ENCODE data around the gene RAB18. TPM values are rescaled to one million over a fixed set of nuclear protein-coding genes. Genes with fewer than 3 reads are reported as not detected.
"Not testable (repeated sequence)": the region's sequence is repeated elsewhere in the genome, so short reads cannot be mapped to it uniquely, and the experiment has no call there.

RAB18 gene
- polyA plus RNA-seq (2013, experiment 1 of 4): 62.3 TPM
- polyA plus RNA-seq (2013, experiment 2 of 4): 65.1 TPM
- 40.7 TPM for polyA plus RNA-seq (2013, experiment 3 of 4)
- 44.8 TPM for polyA plus RNA-seq (2013, experiment 4 of 4)

GRCh38 chr10:27504007-27504807 is at the start of gene RAB18:
Gene RAB18, plus strand, starts transcription at chr10:27504304. Its CDS starts 66 bp downstream, at chr10:27504370.
- Histone ChIP-seq H3K9me3 (ENCODE audit: control insufficient read depth, low read length) (no peaks in the 10 kb centered on the region), H3K4me3 (ENCODE audit: insufficient read depth, low read depth, low read length) (peak within 1 kb of the TSS; percentile 70), H3K36me3 (ENCODE audit: control insufficient read depth, insufficient read depth, low read length) (no peaks in the 10 kb centered on the region), H3K4me1 (ENCODE audit: control insufficient read depth, insufficient read depth, low read length) (peaks cover 4% of the 10 kb centered on the region), H3K27me3 (ENCODE audit: control insufficient read depth, insufficient read depth, low read length, poor library complexity, severe bottlenecking) (no peaks in the 10 kb centered on the region), H3K27ac (ENCODE audit: insufficient read depth, low read depth, low read length, poor library complexity, severe bottlenecking) (no peak within 1 kb of the TSS)
- 0 to 1% methylated on average over 71 of the region's 71 CpGs for WGBS, 2 experiments

- Histone ChIP-seq H3K4me1 (ENCODE audit: control insufficient read depth, insufficient read depth, low read length) (no peaks in the 10 kb centered on the region), H3K27ac (ENCODE audit: insufficient read depth, low read depth, low read length, poor library complexity, severe bottlenecking) (no peak overlapping the region), H3K27me3 (ENCODE audit: control insufficient read depth, insufficient read depth, low read length, poor library complexity, severe bottlenecking) (no peaks in the 10 kb centered on the region), H3K9me3 (ENCODE audit: control insufficient read depth, low read length) (no peaks in the 10 kb centered on the region), H3K4me3 (ENCODE audit: insufficient read depth, low read depth, low read length) (no peak overlapping the region), H3K36me3 (ENCODE audit: control insufficient read depth, insufficient read depth, low read length) (no peaks in the 10 kb centered on the region)
- 92 to 100% methylated on average over 1 to 3 of the region's 3 CpGs for WGBS, 2 experiments
Observed at GRCh38 chr10:27454837-27455236, 49.3 kb upstream of the RAB18 start.

GRCh38 chr10:27457261-27457945 is 46.7 kb upstream of the RAB18 start:
- Histone ChIP-seq H3K9me3 (ENCODE audit: control insufficient read depth, low read length) (no peaks in the 10 kb centered on the region), H3K4me3 (ENCODE audit: insufficient read depth, low read depth, low read length) (no peak overlapping the region), H3K4me1 (ENCODE audit: control insufficient read depth, insufficient read depth, low read length) (no peaks in the 10 kb centered on the region), H3K27ac (ENCODE audit: insufficient read depth, low read depth, low read length, poor library complexity, severe bottlenecking) (no peak overlapping the region), H3K27me3 (ENCODE audit: control insufficient read depth, insufficient read depth, low read length, poor library complexity, severe bottlenecking) (no peaks in the 10 kb centered on the region), H3K36me3 (ENCODE audit: control insufficient read depth, insufficient read depth, low read length) (no peaks in the 10 kb centered on the region)
- WGBS, 2 experiments: 75 to 81% methylated on average over 1 to 3 of the region's 3 CpGs

DNA sequence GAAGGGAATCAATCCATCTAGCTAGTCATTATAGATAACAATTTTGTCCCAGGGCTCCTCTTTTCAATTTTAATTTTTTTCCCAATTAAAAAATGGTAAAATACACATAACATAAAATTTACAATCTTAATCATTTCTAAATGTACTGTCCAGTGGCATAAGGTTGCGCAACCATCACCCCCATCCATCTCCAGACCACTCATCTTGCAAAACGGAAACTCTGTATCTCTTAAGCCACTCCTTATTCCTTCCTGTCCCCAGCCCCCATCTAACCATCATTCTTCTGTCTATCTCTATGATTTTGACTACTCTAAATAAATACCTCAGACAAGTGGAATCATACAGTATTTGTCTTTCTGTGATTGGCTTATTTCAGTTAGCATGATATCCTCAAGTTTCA is 46.1 kb upstream of the RAB18 start:
- 55 to 74% methylated on average over 2 of the region's 2 CpGs for WGBS, 2 experiments
- H3K4me3 ChIP-seq (ENCODE audit: insufficient read depth, low read depth, low read length): no peak overlapping the region
- H3K27ac ChIP-seq (ENCODE audit: insufficient read depth, low read depth, low read length, poor library complexity, severe bottlenecking): no peak overlapping the region
- H3K4me1 ChIP-seq (ENCODE audit: control insufficient read depth, insufficient read depth, low read length): no peaks in the 10 kb centered on the region
- no peaks in the 10 kb centered on the region for H3K36me3 ChIP-seq (ENCODE audit: control insufficient read depth, insufficient read depth, low read length)
- no peaks in the 10 kb centered on the region for H3K27me3 ChIP-seq (ENCODE audit: control insufficient read depth, insufficient read depth, low read length, poor library complexity, severe bottlenecking)
- no peaks in the 10 kb centered on the region for H3K9me3 ChIP-seq (ENCODE audit: control insufficient read depth, low read length)

DNA sequence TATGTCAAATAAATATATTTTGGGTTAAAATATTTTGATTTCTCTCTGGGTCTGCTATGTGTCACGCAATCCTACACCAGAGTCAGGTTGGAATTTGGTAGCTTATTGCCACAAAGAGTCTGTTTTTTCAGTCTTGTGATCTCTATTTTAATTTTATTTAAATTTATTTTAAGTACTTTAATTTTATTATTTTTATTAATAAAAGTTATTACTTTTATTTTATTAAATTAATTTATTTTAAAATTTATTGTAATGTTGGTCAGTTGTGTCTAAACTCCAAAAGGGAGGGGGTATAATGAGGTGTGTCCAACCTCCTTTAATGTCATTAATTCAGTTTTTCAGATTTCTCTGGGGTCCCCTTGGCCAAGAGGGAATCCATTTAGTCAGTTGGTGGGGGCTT is 42.8 kb upstream of the RAB18 start:
- no peak overlapping the region for H3K27ac ChIP-seq (ENCODE audit: insufficient read depth, low read depth, low read length, poor library complexity, severe bottlenecking)
- no peaks in the 10 kb centered on the region for H3K9me3 ChIP-seq (ENCODE audit: control insufficient read depth, low read length)
- no peak overlapping the region for H3K4me3 ChIP-seq (ENCODE audit: insufficient read depth, low read depth, low read length)
- no peaks in the 10 kb centered on the region for H3K27me3 ChIP-seq (ENCODE audit: control insufficient read depth, insufficient read depth, low read length, poor library complexity, severe bottlenecking)
- no peaks in the 10 kb centered on the region for H3K36me3 ChIP-seq (ENCODE audit: control insufficient read depth, insufficient read depth, low read length)
- no peaks in the 10 kb centered on the region for H3K4me1 ChIP-seq (ENCODE audit: control insufficient read depth, insufficient read depth, low read length)
- WGBS, 2 experiments: 100% methylated on average over 1 of the region's 1 CpG; no CpG with 5 or more reads in 1 of the 2 experiments

DNA sequence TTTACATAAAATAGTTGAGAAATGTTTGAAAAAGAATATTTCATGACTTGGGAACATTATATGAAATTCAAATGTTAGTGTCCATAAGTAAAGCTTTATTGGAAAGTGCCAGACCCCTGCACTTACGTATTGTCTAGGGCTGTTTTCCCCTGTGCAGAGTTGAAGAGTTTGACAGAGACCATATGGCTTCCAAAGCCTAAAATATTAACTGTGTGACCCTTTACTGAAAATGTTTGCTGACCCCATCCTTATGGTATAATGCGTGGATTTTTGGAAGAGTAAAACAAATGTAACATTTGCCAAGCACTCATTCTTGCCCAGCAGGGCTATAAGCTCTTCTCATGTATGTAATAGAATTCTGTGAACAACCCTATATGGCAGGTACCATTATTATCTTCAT is 40.1 kb upstream of the RAB18 start:
- H3K36me3 ChIP-seq (ENCODE audit: control insufficient read depth, insufficient read depth, low read length): no peaks in the 10 kb centered on the region
- no peak overlapping the region for H3K27ac ChIP-seq (ENCODE audit: insufficient read depth, low read depth, low read length, poor library complexity, severe bottlenecking)
- no peak overlapping the region for H3K4me3 ChIP-seq (ENCODE audit: insufficient read depth, low read depth, low read length)
- no peaks in the 10 kb centered on the region for H3K9me3 ChIP-seq (ENCODE audit: control insufficient read depth, low read length)
- H3K27me3 ChIP-seq (ENCODE audit: control insufficient read depth, insufficient read depth, low read length, poor library complexity, severe bottlenecking): no peaks in the 10 kb centered on the region
- no peaks in the 10 kb centered on the region for H3K4me1 ChIP-seq (ENCODE audit: control insufficient read depth, insufficient read depth, low read length)
- WGBS, 2 experiments: 74 to 79% methylated on average over 2 of the region's 2 CpGs

DNA sequence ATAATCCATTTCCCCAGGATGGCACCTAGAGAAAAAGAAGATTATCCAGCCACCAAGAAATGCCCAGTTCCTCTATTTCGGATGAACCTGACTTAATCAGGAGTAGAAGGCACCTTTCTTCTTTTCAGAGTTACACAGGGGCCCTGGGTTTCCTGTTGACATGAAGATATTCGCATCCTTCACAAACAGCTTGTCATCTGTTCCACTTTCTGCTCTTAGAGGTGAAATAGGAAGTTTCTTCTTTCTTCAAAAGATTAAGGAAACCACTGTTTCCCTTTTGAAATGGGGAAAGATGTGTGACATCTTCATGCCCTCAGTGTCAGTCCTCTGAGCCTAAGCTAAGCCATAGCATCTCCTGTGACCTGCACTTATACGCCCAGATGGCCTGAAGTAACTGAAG is 39.1 kb upstream of the RAB18 start:
- Histone ChIP-seq H3K27me3 (ENCODE audit: control insufficient read depth, insufficient read depth, low read length, poor library complexity, severe bottlenecking) (no peaks in the 10 kb centered on the region), H3K36me3 (ENCODE audit: control insufficient read depth, insufficient read depth, low read length) (no peaks in the 10 kb centered on the region), H3K27ac (ENCODE audit: insufficient read depth, low read depth, low read length, poor library complexity, severe bottlenecking) (no peak overlapping the region), H3K4me1 (ENCODE audit: control insufficient read depth, insufficient read depth, low read length) (no peaks in the 10 kb centered on the region), H3K4me3 (ENCODE audit: insufficient read depth, low read depth, low read length) (no peak overlapping the region), H3K9me3 (ENCODE audit: control insufficient read depth, low read length) (no peaks in the 10 kb centered on the region)
- 88 to 92% methylated on average over 3 of the region's 3 CpGs for WGBS, 2 experiments

- H3K27me3 ChIP-seq (ENCODE audit: control insufficient read depth, insufficient read depth, low read length, poor library complexity, severe bottlenecking); H3K36me3 ChIP-seq (ENCODE audit: control insufficient read depth, insufficient read depth, low read length); H3K4me1 ChIP-seq (ENCODE audit: control insufficient read depth, insufficient read depth, low read length); H3K4me3 ChIP-seq (ENCODE audit: insufficient read depth, low read depth, low read length); H3K9me3 ChIP-seq (ENCODE audit: control insufficient read depth, low read length); H3K27ac ChIP-seq (ENCODE audit: insufficient read depth, low read depth, low read length, poor library complexity, severe bottlenecking): not testable (repeated sequence)
- 85 to 89% methylated on average over 9 of the region's 9 CpGs for WGBS, 2 experiments
Observed at GRCh38 chr10:27465596-27465995, 38.5 kb upstream of the RAB18 start.

- Histone ChIP-seq H3K4me1 (ENCODE audit: control insufficient read depth, insufficient read depth, low read length) (no peaks in the 10 kb centered on the region), H3K4me3 (ENCODE audit: insufficient read depth, low read depth, low read length) (no peak overlapping the region), H3K9me3 (ENCODE audit: control insufficient read depth, low read length) (no peaks in the 10 kb centered on the region), H3K36me3 (ENCODE audit: control insufficient read depth, insufficient read depth, low read length) (no peaks in the 10 kb centered on the region), H3K27me3 (ENCODE audit: control insufficient read depth, insufficient read depth, low read length, poor library complexity, severe bottlenecking) (no peaks in the 10 kb centered on the region), H3K27ac (ENCODE audit: insufficient read depth, low read depth, low read length, poor library complexity, severe bottlenecking) (no peak overlapping the region)
- WGBS, 2 experiments: 34 to 52% methylated on average over 5 of the region's 5 CpGs
Observed at GRCh38 chr10:27470885-27471284, 33.2 kb upstream of the RAB18 start.

DNA sequence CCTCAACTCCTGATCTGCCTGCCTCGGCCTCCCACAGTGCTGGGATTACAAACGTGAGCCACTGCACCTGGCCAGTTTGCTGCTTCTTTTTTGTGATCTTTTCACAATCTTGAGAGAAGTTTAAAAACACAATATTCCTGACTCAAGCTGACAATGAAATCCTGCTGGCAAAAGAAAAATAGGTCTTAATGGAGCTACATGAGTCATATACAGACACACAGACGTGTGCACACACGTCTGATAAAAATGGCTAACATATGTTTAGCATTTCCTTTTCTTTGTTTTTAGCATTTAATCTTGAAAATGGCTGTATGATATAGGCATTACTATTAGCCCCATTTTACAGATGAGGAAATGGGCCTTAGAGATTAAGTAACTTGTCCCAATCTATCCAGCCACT is 29.4 kb upstream of the RAB18 start:
- 77 to 87% methylated on average over 4 of the region's 4 CpGs for WGBS, 2 experiments
- no peaks in the 10 kb centered on the region for H3K36me3 ChIP-seq (ENCODE audit: control insufficient read depth, insufficient read depth, low read length)
- H3K4me1 ChIP-seq (ENCODE audit: control insufficient read depth, insufficient read depth, low read length): no peaks in the 10 kb centered on the region
- H3K9me3 ChIP-seq (ENCODE audit: control insufficient read depth, low read length): no peaks in the 10 kb centered on the region
- H3K27me3 ChIP-seq (ENCODE audit: control insufficient read depth, insufficient read depth, low read length, poor library complexity, severe bottlenecking): no peaks in the 10 kb centered on the region
- no peak overlapping the region for H3K27ac ChIP-seq (ENCODE audit: insufficient read depth, low read depth, low read length, poor library complexity, severe bottlenecking)
- no peak overlapping the region for H3K4me3 ChIP-seq (ENCODE audit: insufficient read depth, low read depth, low read length)

Data from ectodermal cell (in vitro differentiated cells).